ENCODE data around the gene FIS1. TPM values are rescaled to one million over a fixed set of nuclear protein-coding genes. Genes with fewer than 3 reads are reported as not detected.

FIS1 gene
- total RNA-seq, 1 donor, result 123 TPM

DNA sequence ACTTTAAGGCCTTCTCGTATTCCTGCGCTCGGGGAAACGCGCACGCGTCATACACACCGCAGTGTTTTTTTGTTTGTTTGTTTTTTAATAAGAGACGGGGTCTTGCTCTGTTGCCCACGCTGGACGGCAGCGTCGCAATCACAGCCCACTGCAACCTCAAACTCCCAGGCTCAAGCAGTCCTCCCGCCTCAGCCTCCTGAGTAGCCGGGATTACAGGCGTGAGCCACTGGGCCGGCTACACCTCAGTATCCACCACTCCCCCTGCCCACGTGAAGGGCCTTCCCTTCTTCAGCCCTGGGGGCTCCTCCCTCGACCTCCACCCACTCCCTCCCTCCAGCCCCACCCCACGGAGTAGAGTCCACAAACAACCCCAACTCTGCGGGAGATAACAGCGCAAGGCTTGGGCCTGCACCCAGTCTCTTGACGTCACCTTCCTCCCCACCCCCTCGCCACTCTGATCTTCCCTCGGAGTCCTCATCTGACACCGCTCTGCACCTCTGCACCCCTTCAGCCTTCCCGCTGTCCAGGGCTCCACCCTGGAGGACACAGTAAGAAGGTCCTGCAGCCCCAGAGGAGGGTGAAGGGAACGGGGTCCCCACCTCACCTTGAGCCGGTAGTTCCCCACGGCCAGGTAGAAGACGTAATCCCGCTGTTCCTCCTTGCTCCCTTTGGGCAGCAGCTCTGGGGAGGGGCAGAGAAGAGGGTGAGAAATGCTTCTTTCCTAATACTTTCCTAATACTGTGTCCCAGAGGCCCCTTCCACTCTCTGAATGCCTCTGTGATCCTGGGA lies 4.5 kb downstream of the FIS1 start:
- TF ChIP-seq, protein P1, sequence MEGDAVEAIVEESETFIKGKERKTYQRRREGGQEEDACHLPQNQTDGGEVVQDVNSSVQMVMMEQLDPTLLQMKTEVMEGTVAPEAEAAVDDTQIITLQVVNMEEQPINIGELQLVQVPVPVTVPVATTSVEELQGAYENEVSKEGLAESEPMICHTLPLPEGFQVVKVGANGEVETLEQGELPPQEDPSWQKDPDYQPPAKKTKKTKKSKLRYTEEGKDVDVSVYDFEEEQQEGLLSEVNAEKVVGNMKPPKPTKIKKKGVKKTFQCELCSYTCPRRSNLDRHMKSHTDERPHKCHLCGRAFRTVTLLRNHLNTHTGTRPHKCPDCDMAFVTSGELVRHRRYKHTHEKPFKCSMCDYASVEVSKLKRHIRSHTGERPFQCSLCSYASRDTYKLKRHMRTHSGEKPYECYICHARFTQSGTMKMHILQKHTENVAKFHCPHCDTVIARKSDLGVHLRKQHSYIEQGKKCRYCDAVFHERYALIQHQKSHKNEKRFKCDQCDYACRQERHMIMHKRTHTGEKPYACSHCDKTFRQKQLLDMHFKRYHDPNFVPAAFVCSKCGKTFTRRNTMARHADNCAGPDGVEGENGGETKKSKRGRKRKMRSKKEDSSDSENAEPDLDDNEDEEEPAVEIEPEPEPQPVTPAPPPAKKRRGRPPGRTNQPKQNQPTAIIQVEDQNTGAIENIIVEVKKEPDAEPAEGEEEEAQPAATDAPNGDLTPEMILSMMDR (IDR thresholded peaks at IDR 0.05; ENCODE audit: insufficient read depth, low read length), result no peak
- H3K4me3 ChIP-seq (ENCODE audit: low read depth, low read length), result no peak overlapping the region
- no peak for DNase-seq (ENCODE audit: low read depth)

GRCh38 chr7:101239951-101240220 lies 5.0 kb downstream of the FIS1 start:
- DNase-seq (ENCODE audit: low read depth), result no peak
- TF ChIP-seq, protein P1 (IDR thresholded peaks at IDR 0.05; ENCODE audit: insufficient read depth, low read length), result no peak
- no peak overlapping the region for H3K4me3 ChIP-seq (ENCODE audit: low read depth, low read length)

GRCh38 chr7:101239191-101239950 lies 5.5 kb downstream of the FIS1 start:
- TF ChIP-seq, protein P1 (IDR thresholded peaks at IDR 0.05; ENCODE audit: insufficient read depth, low read length), result no peak
- DNase-seq (ENCODE audit: low read depth), result no peak
- no peak overlapping the region for H3K4me3 ChIP-seq (ENCODE audit: low read depth, low read length)

DNA sequence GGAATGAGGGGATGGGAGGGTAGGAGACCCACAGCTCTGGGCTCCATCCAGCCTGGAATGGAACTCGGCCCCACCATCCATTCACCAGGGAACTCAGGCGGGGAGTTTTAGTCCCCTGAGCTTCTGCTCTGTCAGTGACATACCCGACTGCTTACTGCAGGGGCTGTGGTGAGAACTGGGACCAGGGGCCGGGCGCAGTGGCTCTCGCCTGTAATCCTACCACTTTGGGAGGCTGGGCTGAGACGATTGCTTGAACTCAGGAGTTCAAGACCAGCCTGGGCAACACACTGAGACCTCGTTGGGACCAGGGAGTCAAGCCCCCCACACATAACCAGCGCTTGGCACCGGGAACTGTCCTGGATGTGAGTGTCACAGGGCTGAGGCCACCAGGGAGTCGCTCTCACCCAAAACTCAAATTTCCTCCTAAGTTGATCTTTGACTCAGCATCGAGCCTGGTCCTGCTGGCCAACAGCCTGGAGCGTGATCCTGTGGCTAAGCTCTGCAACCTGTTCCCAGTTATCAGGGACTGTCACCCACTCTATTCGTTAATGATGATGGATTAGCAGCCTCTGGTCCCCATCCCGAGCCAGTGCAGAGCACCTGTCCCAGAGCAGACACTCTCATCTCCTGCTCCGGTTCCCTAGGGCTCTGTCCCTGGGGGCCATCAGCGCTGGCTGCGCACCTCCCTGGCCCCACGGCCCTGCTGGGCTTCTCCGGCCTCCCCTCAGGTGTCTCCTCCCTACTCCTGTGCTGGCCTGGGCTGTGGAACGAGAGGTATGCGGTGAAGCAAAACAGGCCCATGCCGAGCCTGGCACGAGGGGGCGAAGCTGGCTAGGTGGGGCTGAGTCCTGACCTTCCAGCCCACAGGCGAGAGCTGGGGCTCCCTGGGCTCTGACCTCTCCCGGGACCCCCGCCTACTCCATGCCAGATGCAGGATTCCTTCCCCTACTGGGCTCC lies 6.4 kb downstream of the FIS1 start:
- H3K4me3 ChIP-seq (ENCODE audit: low read depth, low read length), result no peak overlapping the region
- DNase-seq (ENCODE audit: low read depth), result no peak
- TF ChIP-seq, protein P1 (IDR thresholded peaks at IDR 0.05; ENCODE audit: insufficient read depth, low read length), result no peak

GRCh38 chr7:101237206-101238067 lies 7.4 kb downstream of the FIS1 start, which contains the start of gene CLDN15:
CLDN15 (minus strand) TSS chr7:101237802; CDS start chr7:101237581, 221 bp downstream.
- no peak within 1 kb of the TSS for H3K4me3 ChIP-seq (ENCODE audit: low read depth, low read length)
- DNase-seq (ENCODE audit: low read depth), result peak; percentile 72
- TF ChIP-seq, protein P1 (IDR thresholded peaks at IDR 0.05; ENCODE audit: insufficient read depth, low read length), result no peak

Data from fibroblast of the aortic adventitia (primary cell).